BLaER1 (cell line): ENCODE data around the gene SEC16A.

Experiments
- H3K27ac ChIP-seq: shearing (Covaris generic); formaldehyde crosslinking; 2 replicates; pipeline ENCODE4 v1.8.1; 2022
- H3K27me3 ChIP-seq: shearing (Covaris generic); formaldehyde crosslinking; 2 replicates; pipeline ENCODE4 v1.8.1; 2022
- H3K36me3 ChIP-seq: shearing (Covaris generic); formaldehyde crosslinking; 2 replicates; pipeline ENCODE4 v1.8.1; 2022
- H3K4me1 ChIP-seq: shearing (Covaris generic); formaldehyde crosslinking; 2 replicates; pipeline ENCODE4 v1.8.1; 2022
- H3K4me2 ChIP-seq: shearing (Covaris generic); formaldehyde crosslinking; 2 replicates; pipeline ENCODE4 v1.8.1; 2022
- H3K4me3 ChIP-seq: shearing (Covaris generic); formaldehyde crosslinking; 2 replicates; pipeline ENCODE4 v1.8.1; 2022
- H3K9ac ChIP-seq: shearing (Covaris generic); formaldehyde crosslinking; 2 replicates; pipeline ENCODE4 v1.8.1; 2022
- H3K9me3 ChIP-seq: shearing (Covaris generic); formaldehyde crosslinking; 2 replicates; pipeline ENCODE4 v1.8.1; 2022
- H4K20me1 ChIP-seq: shearing (Covaris generic); formaldehyde crosslinking; 2 replicates; pipeline ENCODE4 v1.8.1; 2022
- Cebpa-rat ChIP-seq: shearing (Covaris generic); IDR thresholded peaks from 2 replicates; pipeline ENCODE4 v1.8.1; 2022

The SEC16A gene

GRCh38 chr9:136511670-136512592, 29.1 kb upstream of the SEC16A start:
- no peak overlapping the region for H3K9ac ChIP-seq
- no peak overlapping the region for H3K4me3 ChIP-seq
- peaks cover 98% of the 10 kb centered on the region for H3K36me3 ChIP-seq
- no peaks in the 10 kb centered on the region for H3K27me3 ChIP-seq
- no peak for TF ChIP-seq Cebpa-rat
- H3K4me2 ChIP-seq = no peak overlapping the region
- H4K20me1 ChIP-seq = peaks cover 72% of the 10 kb centered on the region
- no peaks in the 10 kb centered on the region for H3K9me3 ChIP-seq
- H3K27ac ChIP-seq = no peak overlapping the region
- H3K4me1 ChIP-seq = no peaks in the 10 kb centered on the region

DNA sequence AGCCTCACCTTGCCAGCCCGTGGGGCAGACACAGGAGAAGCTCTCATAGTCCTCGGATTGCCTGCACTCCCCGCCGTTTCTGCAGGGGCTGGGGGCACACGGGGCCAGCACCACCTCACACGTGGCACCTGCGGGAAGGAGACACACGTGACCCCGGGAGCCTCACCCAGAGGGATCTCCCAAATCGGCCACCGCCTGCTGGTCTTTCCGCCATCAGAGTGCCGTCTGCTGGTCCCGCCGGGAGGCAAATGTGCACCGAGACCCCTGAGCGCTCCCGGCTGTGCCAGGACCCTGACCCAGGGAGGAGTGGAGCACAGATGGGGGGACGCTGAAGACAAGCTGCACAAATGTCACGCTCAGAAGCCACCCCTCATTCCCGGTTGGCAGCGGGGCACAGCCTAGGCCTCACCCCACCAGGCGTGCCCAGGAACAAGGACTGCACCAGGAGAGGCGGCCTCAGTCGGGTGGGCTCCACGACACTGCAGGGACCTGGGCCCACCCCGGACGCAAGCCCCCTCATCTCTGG, 28.4 kb upstream of the SEC16A start:
- Histone ChIP-seq H3K4me3 (no peak overlapping the region), H3K4me2 (no peak overlapping the region), H3K9me3 (no peaks in the 10 kb centered on the region), H3K27ac (no peak overlapping the region), H3K36me3 (peaks cover 98% of the 10 kb centered on the region), H4K20me1 (peaks cover 65% of the 10 kb centered on the region), H3K4me1 (no peaks in the 10 kb centered on the region), H3K27me3 (no peaks in the 10 kb centered on the region), H3K9ac (no peak overlapping the region)
- no peak for TF ChIP-seq Cebpa-rat

GRCh38 chr9:136510561-136510960, 27.7 kb upstream of the SEC16A start:
- H3K9me3 ChIP-seq = no peaks in the 10 kb centered on the region
- H3K4me3 ChIP-seq = no peak overlapping the region
- H3K27ac ChIP-seq = no peak overlapping the region
- no peak for TF ChIP-seq Cebpa-rat
- H3K9ac ChIP-seq = no peak overlapping the region
- no peak overlapping the region for H3K4me2 ChIP-seq
- H3K4me1 ChIP-seq = no peaks in the 10 kb centered on the region
- H3K27me3 ChIP-seq = no peaks in the 10 kb centered on the region
- peaks cover 98% of the 10 kb centered on the region for H3K36me3 ChIP-seq
- peaks cover 62% of the 10 kb centered on the region for H4K20me1 ChIP-seq

DNA sequence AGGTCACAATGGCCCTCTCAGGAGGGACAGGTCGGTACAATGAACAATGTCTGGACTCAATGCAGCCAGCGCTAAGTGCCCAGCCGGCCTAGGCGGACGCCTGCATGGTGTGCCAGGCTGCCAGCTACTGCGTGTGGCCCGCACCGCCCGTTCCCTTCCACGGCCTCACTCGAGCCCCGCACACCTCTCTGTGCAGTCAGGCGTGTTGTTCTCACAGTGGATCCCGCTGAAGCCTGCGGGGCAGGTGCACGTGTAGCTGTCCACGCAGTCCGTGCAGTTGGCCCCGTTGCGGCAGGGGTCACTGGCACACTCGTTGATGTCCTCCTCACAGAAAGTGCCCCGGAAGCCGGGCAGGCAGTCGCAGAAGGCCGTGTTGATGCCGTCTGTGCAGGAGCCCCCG, 26.7 kb upstream of the SEC16A start:
- Histone ChIP-seq H3K27ac (no peak overlapping the region), H3K36me3 (peaks cover 98% of the 10 kb centered on the region), H3K4me1 (no peaks in the 10 kb centered on the region)

GRCh38 chr9:136508729-136509500, 26.1 kb upstream of the SEC16A start:
- TF ChIP-seq Cebpa-rat = no peak
- Histone ChIP-seq H3K36me3 (peaks cover 98% of the 10 kb centered on the region), H3K9ac (no peak overlapping the region), H3K27me3 (no peaks in the 10 kb centered on the region), H3K4me3 (no peak overlapping the region), H3K9me3 (no peaks in the 10 kb centered on the region), H3K4me1 (no peaks in the 10 kb centered on the region), H3K27ac (no peak overlapping the region), H4K20me1 (peaks cover 54% of the 10 kb centered on the region), H3K4me2 (no peak overlapping the region)

More for the DNA sequence above, 26.7 kb upstream of the SEC16A start:
- Histone ChIP-seq H3K9me3 (no peaks in the 10 kb centered on the region), H3K4me2 (no peak overlapping the region), H3K4me3 (no peak overlapping the region), H4K20me1 (peaks cover 60% of the 10 kb centered on the region), H3K27me3 (no peaks in the 10 kb centered on the region), H3K9ac (no peak overlapping the region)
- no peak for TF ChIP-seq Cebpa-rat

DNA sequence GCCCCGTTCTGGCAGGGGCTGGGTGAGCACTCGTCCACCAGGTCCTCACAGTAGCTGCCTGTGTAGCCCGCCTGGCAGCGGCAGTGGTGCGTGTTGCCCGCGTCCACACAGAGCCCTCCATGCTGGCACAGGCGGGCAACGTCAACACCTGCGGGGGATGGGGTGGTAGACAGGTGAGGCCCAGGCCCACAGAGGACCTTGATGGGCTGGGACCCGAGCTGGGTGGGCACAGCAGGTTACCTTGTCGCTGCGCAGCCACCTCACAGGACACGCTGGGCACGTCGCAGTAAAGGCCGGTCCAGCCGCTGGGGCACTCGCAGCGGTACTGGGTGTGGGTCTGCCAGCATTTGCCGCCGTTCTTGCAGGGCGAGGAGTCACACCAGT, 25.1 kb upstream of the SEC16A start:
- Histone ChIP-seq H3K4me3 (no peak overlapping the region), H4K20me1 (peaks cover 53% of the 10 kb centered on the region; the same call in 1 of the 2 replicates), H3K27ac (no peak overlapping the region), H3K9me3 (no peaks in the 10 kb centered on the region), H3K36me3 (peaks cover 98% of the 10 kb centered on the region), H3K4me2 (no peak overlapping the region), H3K9ac (no peak overlapping the region), H3K4me1 (no peaks in the 10 kb centered on the region), H3K27me3 (no peaks in the 10 kb centered on the region)
- no peak for TF ChIP-seq Cebpa-rat

GRCh38 chr9:136507221-136507991, 24.6 kb upstream of the SEC16A start:
- Histone ChIP-seq H3K4me1 (no peaks in the 10 kb centered on the region), H4K20me1 (peaks cover 54% of the 10 kb centered on the region; the same call in 1 of the 2 replicates), H3K36me3 (peaks cover 100% of the 10 kb centered on the region), H3K4me2 (no peak overlapping the region), H3K9ac (no peak overlapping the region), H3K9me3 (no peaks in the 10 kb centered on the region), H3K27me3 (no peaks in the 10 kb centered on the region), H3K4me3 (no peak overlapping the region), H3K27ac (no peak overlapping the region)
- TF ChIP-seq Cebpa-rat = no peak

DNA sequence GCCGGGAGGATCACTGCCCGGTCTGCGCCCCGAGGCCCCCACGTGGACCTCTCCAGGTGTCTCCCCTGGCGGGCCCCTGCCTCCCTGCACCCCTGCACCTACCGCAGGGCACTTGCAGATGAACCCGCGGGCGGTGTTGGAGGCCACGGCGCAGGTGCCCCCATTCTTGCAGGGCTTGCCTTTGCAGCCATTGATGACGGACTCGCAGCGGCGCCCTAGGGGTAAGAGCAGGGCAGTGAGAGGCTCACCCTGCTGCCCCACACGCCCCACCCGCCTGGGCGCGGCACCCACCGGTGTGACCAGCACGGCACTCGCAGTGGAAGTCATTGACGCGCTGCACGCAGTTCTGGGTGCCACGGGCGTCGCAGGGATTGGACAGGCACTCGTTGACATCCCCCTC, 23.6 kb upstream of the SEC16A start:
- no peaks in the 10 kb centered on the region for H3K4me1 ChIP-seq
- no peak overlapping the region for H3K9ac ChIP-seq
- peaks cover 100% of the 10 kb centered on the region for H3K36me3 ChIP-seq
- H3K4me3 ChIP-seq = no peak overlapping the region
- H3K4me2 ChIP-seq = no peak overlapping the region
- peaks cover 46% of the 10 kb centered on the region for H4K20me1 ChIP-seq
- H3K27me3 ChIP-seq = no peaks in the 10 kb centered on the region
- H3K9me3 ChIP-seq = no peaks in the 10 kb centered on the region
- H3K27ac ChIP-seq = no peak overlapping the region
- no peak for TF ChIP-seq Cebpa-rat
